COR-L47 (cell line): ENCODE measurements around the gene MYO10.
A peak's percentile ranks its signal among the peaks of the same experiment; 100 is the strongest.
"Not testable (repeated sequence)": the region's sequence is repeated elsewhere in the genome, so short reads cannot be mapped to it uniquely, and the experiment has no call there.

Experiments
- DNase-seq: peaks from one replicate; lab custom pipeline; 2025; lab: John Stamatoyannopoulos, UW

The MYO10 gene

GRCh38 chr5:16862777-16863176 lies 73.3 kb downstream of the MYO10 start:
- DNase-seq: no peak

- no peak for DNase-seq
Observed at GRCh38 chr5:16859346-16859745, 76.7 kb downstream of the MYO10 start.

GRCh38 chr5:16858151-16858550 lies 77.9 kb downstream of the MYO10 start:
- DNase-seq: no peak

GRCh38 chr5:16857635-16858034 lies 78.5 kb downstream of the MYO10 start:
- DNase-seq: no peak

GRCh38 chr5:16856531-16856930 lies 79.6 kb downstream of the MYO10 start:
- no peak for DNase-seq

GRCh38 chr5:16855898-16856297 lies 80.2 kb downstream of the MYO10 start:
- DNase-seq: no peak

- DNase-seq: no peak
Observed at GRCh38 chr5:16855485-16855884, 80.6 kb downstream of the MYO10 start.

GRCh38 chr5:16854351-16854750 lies 81.7 kb downstream of the MYO10 start:
- DNase-seq: no peak

- no peak for DNase-seq
Observed at GRCh38 chr5:16853518-16853917, 82.6 kb downstream of the MYO10 start.

- DNase-seq: no peak
Observed at GRCh38 chr5:16852251-16853005, 83.7 kb downstream of the MYO10 start.

- DNase-seq: no peak
Observed at GRCh38 chr5:16849775-16850174, 86.3 kb downstream of the MYO10 start.

- DNase-seq: no peak
Observed at GRCh38 chr5:16849181-16849580, 86.9 kb downstream of the MYO10 start.

GRCh38 chr5:16844952-16845351 lies 91.1 kb downstream of the MYO10 start:
- no peak for DNase-seq

- no peak for DNase-seq
Observed at GRCh38 chr5:16842896-16843295, 93.2 kb downstream of the MYO10 start.

GRCh38 chr5:16841416-16841815 lies 94.7 kb downstream of the MYO10 start:
- DNase-seq: no peak

- DNase-seq: no peak
Observed at GRCh38 chr5:16837305-16837704, 98.8 kb downstream of the MYO10 start.

- no peak for DNase-seq
Observed at GRCh38 chr5:16834029-16834428, 102.1 kb downstream of the MYO10 start.

GRCh38 chr5:16831326-16831725 lies 104.8 kb downstream of the MYO10 start:
- DNase-seq: not testable (repeated sequence)

- no peak for DNase-seq
Observed at GRCh38 chr5:16827755-16828154, 108.3 kb downstream of the MYO10 start.

- DNase-seq: no peak
Observed at GRCh38 chr5:16826379-16827125, 109.5 kb downstream of the MYO10 start.

GRCh38 chr5:16819522-16820167 lies 116.4 kb downstream of the MYO10 start:
- DNase-seq: no peak

- DNase-seq: no peak
Observed at GRCh38 chr5:16815432-16815831, 120.7 kb downstream of the MYO10 start.

- DNase-seq: peak; percentile 19
Observed at GRCh38 chr5:16812911-16813310, 123.2 kb downstream of the MYO10 start.
